Activated CD4-positive, alpha-beta T cell treated with anti-CD3 and anti-CD28 coated beads for 48 hours (primary cell): ENCODE measurements around the gene PALLD.
A peak's percentile ranks its signal among the peaks of the same experiment; 100 is the strongest.
"Not testable (repeated sequence)": the region's sequence is repeated elsewhere in the genome, so short reads cannot be mapped to it uniquely, and the experiment has no call there.

Source experiments
- DNase-seq: peaks from one replicate; pipeline ENCODE4 v3.0.0-alpha.2; 2020

Gene PALLD

DNA sequence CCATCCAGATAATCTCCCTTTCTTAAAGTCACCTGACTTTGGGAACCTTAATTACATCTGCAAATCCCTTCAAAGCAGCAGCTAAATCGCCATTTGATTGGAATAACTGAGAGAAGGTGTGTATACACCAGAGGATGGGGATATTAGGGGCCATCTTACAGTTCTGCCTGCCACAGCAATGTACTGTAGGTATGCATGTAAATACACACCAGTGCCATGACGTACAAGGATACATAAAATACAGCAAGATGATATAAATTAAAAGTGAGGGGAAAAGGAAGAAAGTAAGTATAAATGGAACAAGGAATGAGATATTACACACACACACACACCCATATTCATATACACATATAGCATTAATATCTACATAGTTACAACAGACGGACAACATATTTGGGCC, 432.0 kb downstream of the PALLD start:
- no peak for DNase-seq

- no peak for DNase-seq
These were observed 433.8 kb downstream of the PALLD start for GRCh38 chr4:168930413-168931196.

GRCh38 chr4:168931215-168931650, 434.4 kb downstream of the PALLD start:
- DNase-seq = no peak

GRCh38 chr4:168932138-168932537, 435.3 kb downstream of the PALLD start:
- no peak for DNase-seq

DNA sequence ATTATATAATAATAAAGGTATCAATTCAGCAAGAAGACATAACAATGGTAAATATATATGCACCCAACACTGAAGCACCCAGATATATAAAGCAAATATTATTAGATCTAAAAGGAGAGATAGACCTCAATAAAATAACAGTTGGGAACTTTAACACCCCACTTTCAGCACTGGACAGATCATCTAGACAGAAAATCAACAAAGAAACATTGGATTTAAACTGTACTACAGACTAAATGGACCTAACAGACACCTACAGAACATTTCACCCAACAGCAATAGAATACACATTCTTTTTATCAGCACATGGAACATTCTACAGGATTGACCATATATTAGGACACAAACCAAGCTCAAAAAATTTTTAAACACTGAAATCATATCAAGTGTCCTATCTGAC, 436.6 kb downstream of the PALLD start:
- DNase-seq = no peak

- DNase-seq = not testable (repeated sequence)
These were observed 440.6 kb downstream of the PALLD start for GRCh38 chr4:168937473-168937872.

GRCh38 chr4:168942985-168943384, 446.1 kb downstream of the PALLD start:
- DNase-seq = peak; percentile 5

GRCh38 chr4:168945291-168945690, 448.4 kb downstream of the PALLD start:
- DNase-seq = no peak

DNA sequence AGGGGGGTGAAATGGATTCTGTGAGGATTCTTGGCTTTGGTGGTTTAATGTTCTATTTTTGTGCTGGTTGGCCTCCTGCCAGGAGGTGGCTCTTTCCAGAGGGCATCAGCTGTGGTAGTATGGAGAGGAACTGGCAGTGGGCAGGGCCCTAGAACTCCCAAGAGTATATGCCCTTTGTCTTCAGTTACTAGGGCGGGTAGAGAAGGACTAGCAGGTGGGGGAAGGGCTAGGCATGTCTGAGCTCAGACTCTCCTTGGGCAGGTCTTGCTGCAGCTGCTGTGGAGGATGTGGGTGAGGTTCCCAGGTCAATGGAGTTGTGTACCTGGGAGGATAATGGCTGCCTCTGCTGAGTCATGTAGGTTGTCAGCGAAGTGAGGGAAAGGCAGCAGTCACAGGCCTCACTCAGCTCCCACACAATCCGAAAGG, 456.0 kb downstream of the PALLD start:
- DNase-seq = not testable (repeated sequence)

DNA sequence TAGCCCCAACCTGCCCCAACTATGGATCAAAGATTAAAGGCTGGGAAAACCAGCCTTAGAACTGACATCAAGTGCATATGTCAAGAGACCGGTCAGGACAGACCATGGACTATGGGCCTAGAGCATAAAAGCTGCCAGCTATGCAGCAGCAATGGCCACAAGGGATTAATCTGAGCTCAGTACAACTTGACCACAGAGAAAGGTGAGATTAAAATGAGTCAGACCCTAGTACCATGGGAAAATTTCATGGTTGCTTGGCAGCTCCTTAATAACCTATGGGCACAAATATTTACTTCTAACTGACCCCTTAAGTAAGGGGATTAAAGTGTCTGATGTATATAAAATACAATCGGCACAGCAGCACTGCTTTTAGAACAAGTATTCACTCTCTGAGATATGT, 458.8 kb downstream of the PALLD start:
- DNase-seq = no peak

DNA sequence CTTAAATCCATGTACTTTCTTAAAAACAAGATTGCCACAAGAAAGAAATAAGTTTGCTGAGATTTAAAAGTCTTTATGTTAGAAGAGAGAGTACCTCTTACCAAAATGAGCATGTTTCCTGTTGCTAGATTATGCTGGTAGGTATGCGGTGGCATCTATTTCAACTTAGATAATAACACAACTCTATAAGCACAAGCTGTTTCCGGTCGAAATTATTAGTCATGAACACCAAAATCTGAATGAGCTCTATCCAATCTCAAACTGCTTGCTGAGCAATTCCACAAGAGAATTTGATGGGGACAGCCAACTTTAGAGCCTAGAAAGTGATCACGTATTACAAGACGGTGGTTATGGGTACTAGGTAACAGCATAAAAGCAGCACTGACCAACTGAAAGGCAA, 463.9 kb downstream of the PALLD start:
- no peak for DNase-seq

- no peak for DNase-seq
These were observed 475.7 kb downstream of the PALLD start for GRCh38 chr4:168972596-168972995.
